NCI-H2196 treated with DMSO at 0.1 percent for 48 hours (cell line): ENCODE measurements around the gene DVL3.
"Not testable (repeated sequence)": the region's sequence is repeated elsewhere in the genome, so short reads cannot be mapped to it uniquely, and the experiment has no call there.

ENCODE experiments used
- DNase-seq: peaks from one replicate; lab custom pipeline; 2025; ENCODE audit not compliant: unreplicated experiment; lab: John Stamatoyannopoulos, UW

The DVL3 gene

DNA sequence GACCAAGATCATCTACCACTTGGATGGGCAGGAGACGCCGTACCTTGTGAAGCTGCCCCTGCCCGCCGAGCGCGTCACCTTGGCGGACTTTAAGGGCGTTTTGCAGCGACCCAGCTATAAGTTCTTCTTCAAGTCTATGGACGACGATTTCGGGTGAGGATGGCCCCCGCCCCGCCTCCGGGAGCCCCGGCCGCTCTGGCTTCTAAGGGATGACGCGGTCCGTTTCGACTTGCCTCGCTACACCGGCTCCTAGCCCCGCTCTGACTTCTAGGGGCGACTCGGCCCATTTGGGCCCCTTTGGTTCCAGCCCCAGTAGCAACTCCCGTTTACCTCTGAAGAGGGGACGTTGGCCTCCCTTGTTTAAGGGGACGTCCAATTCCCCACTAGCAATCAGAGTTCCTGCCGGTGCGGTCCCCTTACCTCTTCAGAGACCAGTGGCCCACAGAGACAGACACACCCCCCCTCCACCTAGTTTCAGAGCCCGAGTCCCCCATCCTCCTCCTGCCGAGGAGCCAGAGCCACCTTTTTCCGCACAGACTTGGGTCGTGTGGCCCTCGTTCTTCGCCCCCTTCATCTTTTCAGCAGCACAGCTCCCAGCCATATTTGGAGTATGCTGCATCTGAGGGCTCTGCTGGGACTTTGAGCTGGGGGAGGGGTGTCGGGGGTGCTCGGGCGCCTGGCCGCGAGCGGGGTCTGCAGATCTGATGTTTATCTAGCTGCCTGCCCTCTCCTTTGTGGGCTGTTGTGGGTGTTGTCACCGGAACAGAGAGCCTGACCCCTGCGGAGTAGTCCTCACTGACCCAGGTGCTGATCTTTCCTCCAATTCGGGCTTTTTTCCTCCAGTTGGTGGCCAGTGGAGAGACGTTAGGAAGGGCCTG is 706 bp downstream of the DVL3 start:
- no peak for DNase-seq

DNA sequence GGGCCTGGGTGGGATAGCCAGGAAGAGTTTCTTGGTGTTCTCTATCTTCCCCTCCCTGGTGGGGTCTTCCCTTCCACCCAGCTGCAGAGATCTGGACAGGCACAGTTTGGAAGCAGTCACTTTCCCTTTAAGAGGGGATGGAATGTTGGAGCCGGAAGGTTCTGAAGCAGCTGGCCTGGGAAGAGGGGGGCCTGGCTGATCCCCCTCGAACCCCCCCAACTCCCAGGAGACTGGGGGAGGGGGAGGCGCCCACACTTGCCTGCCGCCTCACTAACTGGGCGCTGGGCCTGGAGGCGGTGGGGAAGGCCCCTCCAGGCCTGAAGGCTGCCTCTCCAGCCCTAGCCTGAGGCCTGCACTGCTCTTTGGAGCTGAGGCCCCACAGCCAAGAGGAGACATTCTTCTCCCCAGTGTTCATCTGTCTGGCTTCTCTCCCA is 1.4 kb downstream of the DVL3 start:
- no peak for DNase-seq

DNA sequence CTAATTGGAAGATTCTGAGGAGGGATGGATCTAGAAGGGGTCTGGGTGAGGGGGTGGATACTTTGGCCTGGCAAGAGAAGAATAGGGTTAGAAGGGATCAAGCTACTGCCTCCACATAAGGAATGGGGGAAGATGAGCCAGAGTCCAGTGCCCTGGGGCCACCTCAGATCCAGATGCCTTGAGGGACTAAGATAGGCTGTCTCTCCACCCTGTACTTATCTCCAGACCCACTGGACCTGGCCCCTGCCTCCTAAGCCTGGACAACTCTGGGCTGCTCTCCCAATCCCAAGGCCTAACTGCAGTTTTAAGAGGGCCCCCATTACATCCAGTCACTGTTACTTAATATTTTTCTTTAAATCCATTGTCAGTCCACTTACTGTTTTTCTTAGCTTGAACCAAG is 2.0 kb downstream of the DVL3 start:
- no peak for DNase-seq

DNA sequence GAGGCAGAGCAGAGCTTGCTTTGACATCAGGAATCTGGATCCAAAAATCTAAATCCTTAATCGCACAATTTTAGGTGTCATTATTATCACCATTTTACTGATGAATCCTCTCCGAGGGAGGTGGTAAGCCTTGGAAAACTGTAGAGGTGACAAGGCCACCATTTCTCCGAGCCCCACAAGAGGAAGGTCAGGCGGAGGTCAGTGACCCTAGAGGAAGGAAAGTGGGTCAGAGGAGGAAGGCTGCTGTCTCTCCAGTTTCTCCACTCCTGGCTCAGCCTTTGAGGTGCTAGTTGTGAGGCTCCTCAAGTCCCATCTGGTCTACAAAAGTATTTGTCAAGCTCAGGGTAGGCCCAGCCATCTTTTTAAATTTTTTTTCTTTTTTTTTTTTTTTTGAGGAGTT is 3.2 kb downstream of the DVL3 start:
- DNase-seq, result no peak

DNA sequence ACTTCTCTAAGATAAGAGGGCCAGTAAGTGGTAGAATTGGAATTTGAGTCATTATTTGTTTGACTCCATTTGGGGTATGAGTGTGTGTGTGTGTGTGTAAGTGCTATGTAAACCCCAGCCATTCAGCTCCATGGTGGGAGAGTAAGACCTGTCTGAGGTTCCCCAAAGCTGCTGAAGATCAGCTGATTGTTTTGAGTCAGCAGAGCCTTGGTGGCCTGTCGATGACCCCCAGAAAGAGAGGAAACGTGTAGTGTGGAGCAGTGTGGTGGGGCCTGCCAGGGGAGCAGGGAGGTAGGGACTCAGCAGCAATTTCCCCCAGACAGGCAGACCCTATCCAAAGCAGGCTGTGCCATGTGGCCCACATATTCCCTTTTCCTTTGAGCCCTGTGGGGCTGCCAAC is 5.3 kb downstream of the DVL3 start:
- DNase-seq, result no peak

DNA sequence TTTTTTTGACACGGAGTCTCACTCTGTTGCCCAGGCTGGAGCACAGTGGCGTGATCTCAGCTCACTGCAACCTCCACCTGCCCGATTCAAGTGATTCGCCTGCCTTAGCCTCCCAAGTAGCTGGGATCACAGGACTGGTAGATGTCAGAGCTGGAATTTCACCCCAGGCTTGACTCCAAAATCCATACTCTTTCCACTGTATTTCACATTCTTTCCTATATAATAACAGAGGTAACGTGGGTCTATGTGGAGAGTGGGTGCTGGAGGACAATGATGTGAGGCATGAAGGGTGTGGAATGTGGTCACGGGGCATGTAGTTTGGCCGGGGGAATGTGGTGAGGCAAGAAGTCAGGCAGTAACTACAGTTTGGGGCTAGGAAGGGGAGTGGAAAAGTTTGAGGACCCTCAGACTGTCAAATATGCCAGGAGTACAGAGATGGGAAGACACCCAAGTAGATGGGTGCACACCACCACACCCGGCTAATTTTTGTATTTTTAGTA is 7.4 kb downstream of the DVL3 start:
- DNase-seq, result not testable (repeated sequence)

DNA sequence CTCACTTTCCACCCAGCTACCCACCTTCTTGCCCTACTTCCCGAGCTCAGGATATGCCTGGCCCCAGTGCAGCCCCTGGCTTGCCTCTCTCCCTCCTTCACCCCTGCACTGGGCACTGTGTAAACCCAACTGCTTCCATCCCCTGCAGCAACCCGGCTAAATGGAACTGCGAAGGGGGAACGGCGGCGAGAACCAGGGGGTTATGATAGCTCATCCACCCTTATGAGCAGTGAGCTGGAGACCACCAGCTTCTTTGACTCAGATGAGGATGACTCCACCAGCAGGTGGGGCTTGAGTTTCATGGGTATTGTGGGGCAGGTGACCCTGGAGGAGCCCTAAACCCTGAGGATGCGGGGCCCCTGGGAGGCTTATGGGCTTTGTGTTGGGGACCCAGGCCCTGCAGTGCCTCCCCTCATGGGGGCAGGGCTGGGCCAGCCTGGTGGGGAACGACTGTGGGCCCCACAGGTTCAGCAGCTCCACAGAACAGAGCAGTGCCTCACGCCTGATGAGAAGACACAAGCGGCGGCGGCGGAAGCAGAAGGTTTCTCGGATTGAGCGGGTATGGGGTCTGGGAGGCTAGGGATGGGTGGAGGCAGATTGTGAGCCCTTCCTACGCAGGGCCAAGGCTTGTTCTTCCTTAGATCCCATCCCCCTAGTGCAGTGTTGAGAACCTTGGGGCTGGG is 9.6 kb downstream of the DVL3 start:
- DNase-seq, result no peak

DNA sequence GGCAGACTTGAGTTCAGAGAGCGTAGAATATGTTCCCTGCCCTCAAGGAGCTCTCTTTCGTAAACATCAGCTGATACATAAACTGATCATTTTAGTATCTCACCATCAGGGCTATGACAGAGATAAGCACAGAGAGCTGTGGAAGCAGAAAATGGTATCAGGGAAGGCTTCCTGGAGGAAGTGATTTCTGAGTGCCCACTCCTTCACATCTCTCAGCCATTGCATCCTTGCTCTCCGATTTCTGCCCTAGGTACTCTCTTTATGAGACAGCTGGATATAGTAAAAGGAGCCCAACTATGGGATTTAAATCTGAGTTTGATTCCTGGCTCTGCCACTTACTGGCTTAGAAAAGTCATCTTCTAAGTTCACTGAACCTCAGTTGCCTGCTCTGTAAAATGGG is 10.4 kb downstream of the DVL3 start:
- DNase-seq, result no peak

DNA sequence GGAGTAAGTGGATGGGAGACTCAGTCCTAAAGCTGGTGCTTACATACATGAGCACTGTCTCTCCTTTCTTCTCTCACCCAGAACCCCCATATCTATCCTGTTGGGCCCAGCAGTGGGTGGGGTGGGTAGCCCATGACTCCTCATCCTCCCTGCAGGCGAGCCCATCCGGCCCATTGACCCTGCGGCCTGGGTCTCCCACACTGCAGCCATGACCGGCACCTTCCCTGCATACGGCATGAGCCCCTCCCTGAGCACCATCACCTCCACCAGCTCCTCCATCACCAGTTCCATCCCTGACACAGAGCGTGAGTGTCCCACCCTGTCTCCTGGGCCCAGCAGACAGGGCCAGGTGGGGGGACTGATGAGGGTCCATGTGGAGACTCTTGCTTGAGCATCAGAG is 11.5 kb downstream of the DVL3 start:
- DNase-seq, result no peak

DNA sequence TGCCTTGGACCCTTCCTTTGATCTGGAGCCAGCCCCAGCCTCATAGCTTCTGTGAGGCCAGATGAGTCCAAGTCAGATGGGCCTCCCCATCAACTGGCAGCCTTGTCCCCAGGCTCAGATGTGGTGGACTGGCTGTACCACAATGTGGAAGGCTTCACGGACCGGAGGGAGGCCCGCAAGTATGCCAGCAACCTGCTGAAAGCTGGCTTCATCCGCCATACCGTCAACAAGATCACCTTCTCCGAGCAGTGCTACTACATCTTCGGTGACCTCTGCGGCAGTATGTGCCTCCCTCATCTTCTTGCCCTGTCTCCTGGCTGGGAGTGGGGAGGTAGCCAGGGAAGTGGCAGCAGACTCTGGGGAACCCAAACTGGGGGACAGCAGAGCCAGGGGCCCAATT is 12.6 kb downstream of the DVL3 start:
- DNase-seq, result no peak

DNA sequence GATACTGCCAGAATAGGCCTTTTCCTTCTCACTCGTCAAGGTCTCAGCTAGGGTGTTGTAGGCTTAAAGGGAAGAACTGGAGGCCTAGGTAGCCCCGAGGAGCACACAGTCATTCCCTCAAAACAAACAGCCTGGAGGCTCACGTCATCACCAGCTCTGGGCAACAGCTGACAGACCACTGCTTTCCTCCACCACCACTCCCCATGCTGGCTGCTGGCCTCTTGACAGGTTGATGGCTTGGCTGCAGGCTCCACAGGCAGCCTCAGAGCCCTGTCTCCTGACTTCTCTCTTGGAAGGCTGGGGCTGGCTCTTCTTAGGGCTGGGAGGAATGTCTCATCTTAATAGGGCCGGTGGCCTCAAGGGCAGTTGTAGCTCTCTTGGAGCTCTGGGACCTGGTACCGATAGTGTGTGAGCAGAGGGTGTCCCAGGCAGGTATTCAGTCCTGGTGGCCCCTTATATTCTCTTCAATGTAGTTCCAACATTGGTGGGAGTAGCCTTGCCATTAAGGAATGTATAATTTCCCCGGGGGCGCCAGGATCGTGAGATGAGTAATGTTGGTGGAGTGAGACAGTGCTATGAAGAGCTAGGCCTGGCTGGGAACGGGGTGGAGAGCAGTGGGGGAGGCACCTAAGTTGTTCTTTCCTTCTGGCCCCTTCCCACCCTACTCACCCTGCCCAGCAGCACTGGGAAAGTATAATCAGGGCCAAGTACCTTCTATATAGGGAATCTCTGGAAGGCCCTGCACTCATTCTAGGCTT is 13.4 kb downstream of the DVL3 start:
- no peak for DNase-seq

DNA sequence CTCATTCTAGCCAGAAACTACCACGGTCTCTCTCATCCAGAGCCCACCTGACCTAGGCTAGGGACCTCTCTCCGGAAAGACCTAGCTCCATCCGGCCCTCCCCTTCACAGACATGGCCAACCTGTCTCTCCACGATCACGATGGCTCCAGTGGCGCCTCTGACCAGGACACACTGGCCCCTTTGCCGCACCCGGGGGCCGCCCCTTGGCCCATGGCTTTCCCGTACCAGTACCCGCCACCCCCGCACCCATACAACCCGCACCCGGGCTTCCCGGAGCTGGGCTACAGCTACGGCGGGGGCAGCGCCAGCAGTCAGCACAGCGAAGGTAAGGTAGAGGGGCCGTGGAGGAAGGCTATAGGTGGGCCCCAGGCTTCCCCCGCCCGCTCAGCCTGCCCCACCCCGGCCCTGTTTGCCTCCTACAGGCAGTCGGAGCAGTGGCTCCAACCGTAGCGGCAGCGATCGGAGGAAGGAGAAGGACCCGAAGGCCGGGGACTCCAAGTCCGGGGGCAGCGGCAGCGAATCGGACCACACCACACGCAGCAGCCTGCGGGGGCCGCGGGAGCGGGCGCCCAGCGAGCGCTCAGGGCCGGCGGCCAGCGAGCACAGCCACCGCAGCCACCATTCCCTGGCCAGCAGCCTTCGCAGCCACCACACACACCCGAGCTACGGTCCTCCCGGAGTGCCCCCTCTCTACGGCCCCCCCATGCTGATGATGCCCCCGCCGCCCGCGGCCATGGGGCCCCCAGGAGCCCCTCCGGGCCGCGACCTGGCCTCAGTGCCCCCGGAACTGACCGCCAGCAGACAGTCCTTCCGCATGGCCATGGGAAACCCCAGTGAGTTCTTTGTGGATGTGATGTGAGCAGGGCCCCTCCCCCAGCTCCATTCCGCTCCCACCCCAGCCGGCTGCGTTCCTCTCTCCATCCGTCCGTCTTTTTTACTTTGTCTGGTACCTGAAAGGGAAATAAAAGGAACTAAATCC is 15.0 kb downstream of the DVL3 start:
- DNase-seq, result no peak

DNA sequence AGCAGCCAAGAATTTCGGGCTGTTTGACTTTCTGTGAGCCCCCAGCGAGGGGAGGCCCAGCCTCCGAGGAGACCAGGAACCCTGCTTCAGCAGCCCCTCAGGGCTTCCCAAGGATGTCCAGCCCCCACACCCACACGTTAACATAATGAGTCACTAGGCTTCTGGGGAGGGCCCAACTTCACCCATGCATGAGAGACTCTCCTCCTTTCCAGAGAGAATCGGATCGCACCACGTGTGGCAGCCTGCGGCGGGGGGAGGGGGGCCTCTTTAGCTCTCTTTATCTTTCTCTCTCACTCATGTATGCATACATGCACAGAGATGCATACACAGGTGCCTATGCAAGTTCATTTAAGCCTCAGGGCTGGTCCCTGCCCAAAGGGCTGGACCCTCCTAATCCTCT is 16.4 kb downstream of the DVL3 start:
- DNase-seq, result no peak

DNA sequence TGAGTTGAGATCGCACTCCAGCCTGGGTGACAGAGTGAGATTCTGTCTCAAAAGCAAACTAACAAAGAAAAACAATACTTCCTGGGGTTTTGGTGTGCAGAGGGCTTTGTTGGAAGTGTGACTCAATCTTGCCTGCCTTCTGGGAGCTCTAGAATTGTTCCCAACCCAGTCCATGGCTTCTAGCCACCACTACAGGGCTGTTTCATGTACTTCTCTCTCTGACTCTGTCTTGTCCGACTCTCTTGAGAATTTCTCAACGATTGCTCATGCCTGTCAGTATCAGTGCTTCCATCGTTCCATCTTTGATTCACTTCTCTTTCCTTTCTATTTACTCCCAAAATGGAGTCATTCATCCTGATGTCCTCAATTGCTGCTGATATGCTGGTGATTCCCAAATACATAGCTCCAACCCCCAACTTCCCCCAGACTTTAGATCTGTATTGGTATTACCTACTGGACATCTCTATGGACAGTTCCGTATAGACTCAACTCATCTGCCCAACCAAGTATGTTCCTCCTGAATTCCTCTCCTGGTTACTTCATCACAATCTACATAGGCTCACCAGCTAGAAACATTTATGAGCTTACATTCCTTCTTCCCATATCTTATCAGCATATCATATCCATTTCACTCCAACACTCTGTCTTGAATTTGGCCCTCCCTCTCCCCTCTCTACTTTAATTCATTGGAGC is 17.6 kb downstream of the DVL3 start:
- no peak for DNase-seq

DNA sequence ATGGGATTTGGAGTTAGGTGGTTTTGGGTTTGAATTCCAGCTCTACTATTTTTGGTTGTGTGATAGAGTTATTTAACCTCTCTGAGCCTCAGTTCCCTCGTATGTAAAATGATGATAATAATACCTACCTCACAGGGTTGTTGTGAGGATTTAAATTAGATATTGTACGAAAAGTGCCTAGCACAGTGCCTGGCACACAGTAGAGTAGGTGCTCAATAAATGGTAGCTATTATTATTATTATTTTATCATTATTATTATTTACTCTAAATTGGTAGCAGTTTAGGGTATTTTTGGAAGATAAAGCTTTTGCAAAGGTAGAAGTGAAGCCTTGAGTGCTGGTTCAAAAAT is 18.2 kb downstream of the DVL3 start:
- DNase-seq, result no peak

DNA sequence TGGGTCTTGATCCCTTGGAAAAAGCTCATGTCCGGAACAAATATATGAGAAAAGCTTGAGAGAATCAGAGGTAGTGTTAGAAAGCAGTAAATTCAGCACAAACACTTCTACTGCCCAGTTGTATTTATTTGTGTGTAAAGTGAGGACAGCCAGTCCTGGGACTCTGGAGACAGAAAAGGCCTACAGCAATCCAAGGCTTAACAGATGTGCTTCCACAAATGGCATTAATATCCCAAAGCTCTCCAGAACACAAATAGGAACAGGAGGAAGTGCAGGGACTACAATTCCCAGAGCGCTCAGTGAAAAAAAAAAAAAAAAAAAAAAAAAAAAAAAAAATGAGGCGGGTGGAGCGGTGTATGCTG is 19.1 kb downstream of the DVL3 start:
- DNase-seq, result no peak

DNA sequence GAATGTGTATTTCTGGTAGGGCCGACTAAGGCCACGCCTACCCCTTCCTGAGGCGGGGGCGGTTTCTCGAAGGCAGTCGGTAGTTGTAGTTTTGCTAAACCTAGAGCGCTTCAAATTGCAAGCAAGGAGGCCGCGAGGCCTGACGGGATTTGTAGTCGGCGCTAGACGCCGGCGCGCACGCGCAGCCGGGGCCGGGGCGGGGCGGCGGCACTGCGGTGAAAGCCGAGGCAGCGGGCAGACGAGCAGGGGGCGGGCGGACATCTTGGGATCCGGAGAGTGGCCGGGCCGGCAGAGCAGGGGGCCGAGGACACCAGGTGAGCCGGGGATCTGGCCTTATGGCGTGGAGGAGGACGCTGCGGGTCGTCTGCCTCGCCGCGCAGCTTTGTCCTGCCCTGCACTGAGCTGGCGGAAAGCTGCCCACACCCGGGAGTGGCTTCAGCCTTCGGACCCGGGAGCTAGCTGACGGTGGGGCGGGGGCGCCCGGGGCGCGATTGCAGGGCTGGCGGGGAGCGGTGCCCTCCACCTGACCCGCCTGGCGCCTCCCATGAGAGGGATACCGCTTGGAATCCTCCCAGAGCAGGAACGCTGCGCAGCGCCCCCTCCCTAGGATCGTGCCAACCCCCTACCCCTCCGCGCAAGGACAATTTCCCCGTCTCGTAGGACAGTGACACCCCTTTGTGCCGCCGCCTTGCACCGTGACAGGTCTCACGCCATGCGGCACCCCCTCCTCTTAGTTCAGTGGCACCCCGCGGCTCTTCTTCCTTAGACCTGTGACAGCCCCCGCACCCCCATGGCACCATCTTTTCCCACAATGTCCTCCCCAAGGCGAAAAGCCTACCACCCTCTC is 19.7 kb downstream of the DVL3 start, which contains the start of gene AP2M1:
AP2M1 (plus strand) TSS at position 210 of the 847 bp plus-strand sequence. CDS start 2,139 bp downstream, outside the sequence.
- DNase-seq, result peak; percentile 100

DNA sequence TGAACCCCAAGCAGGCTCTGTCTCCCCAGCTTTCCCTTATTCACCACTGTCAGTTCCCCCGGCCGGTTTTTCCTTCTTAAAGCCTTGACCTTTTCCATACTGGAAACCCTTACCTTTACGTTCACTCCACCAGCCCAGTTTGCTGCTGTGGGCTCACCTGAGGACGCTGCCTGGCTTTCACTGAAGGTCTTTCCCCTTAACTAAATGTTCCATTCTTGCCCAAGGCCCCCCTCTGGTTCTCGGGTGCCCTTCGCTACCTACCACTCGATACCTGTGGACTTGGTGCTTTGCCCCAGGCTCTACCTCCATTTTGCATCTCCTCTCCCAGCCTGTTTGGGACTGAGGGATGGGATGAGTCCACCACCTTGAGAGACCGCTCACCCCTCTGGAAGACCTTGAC is 20.3 kb downstream of the DVL3 start:
- DNase-seq, result no peak

DNA sequence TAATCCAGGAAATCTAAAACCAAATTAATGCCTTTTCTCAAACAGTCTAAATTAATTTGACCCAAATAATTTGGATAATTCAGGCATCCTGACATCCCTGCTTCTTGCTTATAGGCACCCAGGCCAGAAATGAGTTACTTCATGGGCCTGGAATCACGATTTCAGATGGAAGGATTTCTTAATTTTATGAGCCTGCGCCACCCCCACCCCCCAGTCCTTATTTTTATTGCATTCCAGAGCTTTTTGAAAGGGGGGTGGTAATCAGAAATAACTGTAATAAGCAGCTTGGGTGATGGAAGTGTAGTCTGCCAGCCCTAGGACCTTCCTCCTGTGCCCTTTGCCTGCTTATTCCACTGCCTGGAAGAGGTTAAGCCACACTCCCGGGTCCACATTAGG is 20.8 kb downstream of the DVL3 start:
- DNase-seq, result no peak
